Loucy (cell line): ENCODE results near the gene DRC1.

Source experiments
- H2AFZ ChIP-seq: fragments of 200-600 bp; sonication (generic); 2 replicates; pipeline ENCODE4 v1.6.0; 2016; ENCODE audit warnings: antibody characterized with exemption, mild to moderate bottlenecking, low read length, moderate library complexity
- H3F3A ChIP-seq: fragments of 200-600 bp; 2 replicates; pipeline ENCODE4 v1.6.0; 2016; ENCODE audit warnings: antibody characterized with exemption, low read depth, mild to moderate bottlenecking
- H3K27me3 ChIP-seq: fragments of 200-600 bp; sonication (generic); 2 replicates; pipeline ENCODE4 v1.6.1; 2014; ENCODE audit warnings: low read length, mild to moderate bottlenecking; ENCODE audit not compliant: insufficient read depth, poor library complexity, severe bottlenecking
- H3K36me3 ChIP-seq: fragments of 200-600 bp; sonication (generic); 2 replicates; pipeline ENCODE4 v1.6.1; 2016; ENCODE audit warnings: low read length; ENCODE audit not compliant: insufficient read depth
- H3K4me1 ChIP-seq: fragments of 200-600 bp; sonication (generic); 2 replicates; pipeline ENCODE4 v1.5.1; 2014; ENCODE audit warnings: low read length, mild to moderate bottlenecking; ENCODE audit not compliant: insufficient read depth, poor library complexity, severe bottlenecking
- H3K4me2 ChIP-seq: fragments of 200-600 bp; sonication (generic); 2 replicates; pipeline ENCODE4 v1.6.0; 2014; ENCODE audit warnings: antibody characterized with exemption, low read length, low read depth, mild to moderate bottlenecking; ENCODE audit not compliant: poor library complexity, severe bottlenecking
- H3K4me3 ChIP-seq: fragments of 200-600 bp; sonication (generic); 2 replicates; pipeline ENCODE4 v1.5.1; 2014; ENCODE audit warnings: low read length, mild to moderate bottlenecking, mixed read lengths; ENCODE audit not compliant: poor library complexity, severe bottlenecking
- H3K79me2 ChIP-seq: fragments of 200-600 bp; sonication (generic); 2 replicates; pipeline ENCODE4 v1.6.1; 2014; ENCODE audit warnings: low read length; ENCODE audit not compliant: insufficient read depth
- H3K9ac ChIP-seq: fragments of 200-600 bp; sonication (generic); 2 replicates; pipeline ENCODE4 v1.6.0; 2014; ENCODE audit warnings: mild to moderate bottlenecking, low read depth, low read length, moderate library complexity; ENCODE audit not compliant: poor library complexity, severe bottlenecking
- H3K9me2 ChIP-seq: fragments of 200-600 bp; sonication (generic); replicated peaks from 2 replicates; pipeline ENCODE4 v1.6.1; 2016; ENCODE audit warnings: low read depth, low read length, mixed read lengths
- H3K9me3 ChIP-seq: fragments of 200-600 bp; sonication (generic); 2 replicates; pipeline ENCODE4 v1.6.1; 2014; ENCODE audit warnings: mild to moderate bottlenecking, antibody characterized with exemption, low read length, low read depth; ENCODE audit not compliant: insufficient read depth
- H4K20me1 ChIP-seq: fragments of 200-600 bp; sonication (generic); 2 replicates; pipeline ENCODE4 v1.6.0; 2014; ENCODE audit warnings: antibody characterized with exemption, low read length, mild to moderate bottlenecking; ENCODE audit not compliant: insufficient read depth, poor library complexity, severe bottlenecking
- EZH2phosphoT487 ChIP-seq: fragments of 200-600 bp; IDR thresholded peaks from 2 replicates; pipeline ENCODE4 v1.6.1; 2018; ENCODE audit warnings: antibody characterized with exemption, mild to moderate bottlenecking, moderate library complexity, borderline replicate concordance
- TF ChIP-seq, protein P1 (sequence below): fragments of 200-600 bp; sonication (generic); conservative IDR thresholded peaks from 2 replicates; pipeline ENCODE4 v1.5.1; 2014; ENCODE audit warnings: mild to moderate bottlenecking, antibody characterized with exemption, low read length

Gene DRC1

DNA sequence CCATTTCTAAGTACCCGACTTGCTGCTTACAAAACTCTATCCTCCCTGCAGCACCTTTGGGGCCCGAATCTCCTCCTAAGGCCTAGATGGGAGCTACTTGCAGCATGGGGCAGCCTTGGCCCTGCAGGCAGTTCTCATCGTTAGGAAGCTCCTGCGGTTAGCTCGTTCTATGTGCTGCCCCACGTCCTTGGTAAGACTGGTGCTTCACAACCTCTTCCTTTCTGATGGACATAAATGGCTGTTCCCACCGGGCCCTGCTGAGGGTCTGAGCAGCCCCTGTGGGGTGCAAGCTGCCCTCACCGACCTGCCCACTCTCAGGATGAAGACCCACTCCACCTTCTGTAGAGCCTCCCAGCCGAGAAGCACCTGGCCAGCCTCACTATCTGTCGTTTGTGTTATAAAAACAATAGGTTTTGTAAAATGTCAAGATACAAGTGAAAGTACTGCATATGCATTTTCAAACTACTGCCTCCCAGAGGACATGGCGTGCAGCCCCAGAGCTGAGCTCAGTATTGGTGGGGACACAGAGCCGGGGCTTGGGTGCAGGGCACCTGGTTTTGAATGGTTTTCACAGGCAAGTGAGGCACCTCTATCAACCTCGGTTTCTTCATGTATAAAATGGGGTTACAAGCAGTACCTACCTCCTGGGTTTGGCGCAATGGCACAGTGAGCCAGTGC lies 56.8 kb downstream of the DRC1 start:
- Histone ChIP-seq H4K20me1 (no peaks in the 10 kb centered on the region), H3K4me3 (no peak overlapping the region), H3K9ac (no peak overlapping the region), H3K79me2 (no peaks in the 10 kb centered on the region), H3K9me3 (no peaks in the 10 kb centered on the region), H3K9me2 (no peaks in the 10 kb centered on the region), H3F3A (no peaks in the 10 kb centered on the region), H3K36me3 (no peaks in the 10 kb centered on the region), H3K4me2 (no peak overlapping the region), H2AFZ (no peak overlapping the region), H3K4me1 (no peaks in the 10 kb centered on the region), H3K27me3 (no peaks in the 10 kb centered on the region)
- TF ChIP-seq, protein P1, sequence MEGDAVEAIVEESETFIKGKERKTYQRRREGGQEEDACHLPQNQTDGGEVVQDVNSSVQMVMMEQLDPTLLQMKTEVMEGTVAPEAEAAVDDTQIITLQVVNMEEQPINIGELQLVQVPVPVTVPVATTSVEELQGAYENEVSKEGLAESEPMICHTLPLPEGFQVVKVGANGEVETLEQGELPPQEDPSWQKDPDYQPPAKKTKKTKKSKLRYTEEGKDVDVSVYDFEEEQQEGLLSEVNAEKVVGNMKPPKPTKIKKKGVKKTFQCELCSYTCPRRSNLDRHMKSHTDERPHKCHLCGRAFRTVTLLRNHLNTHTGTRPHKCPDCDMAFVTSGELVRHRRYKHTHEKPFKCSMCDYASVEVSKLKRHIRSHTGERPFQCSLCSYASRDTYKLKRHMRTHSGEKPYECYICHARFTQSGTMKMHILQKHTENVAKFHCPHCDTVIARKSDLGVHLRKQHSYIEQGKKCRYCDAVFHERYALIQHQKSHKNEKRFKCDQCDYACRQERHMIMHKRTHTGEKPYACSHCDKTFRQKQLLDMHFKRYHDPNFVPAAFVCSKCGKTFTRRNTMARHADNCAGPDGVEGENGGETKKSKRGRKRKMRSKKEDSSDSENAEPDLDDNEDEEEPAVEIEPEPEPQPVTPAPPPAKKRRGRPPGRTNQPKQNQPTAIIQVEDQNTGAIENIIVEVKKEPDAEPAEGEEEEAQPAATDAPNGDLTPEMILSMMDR: peak; percentile 24; the same call in 1 of the 2 replicates
- no peak for TF ChIP-seq EZH2phosphoT487

DNA sequence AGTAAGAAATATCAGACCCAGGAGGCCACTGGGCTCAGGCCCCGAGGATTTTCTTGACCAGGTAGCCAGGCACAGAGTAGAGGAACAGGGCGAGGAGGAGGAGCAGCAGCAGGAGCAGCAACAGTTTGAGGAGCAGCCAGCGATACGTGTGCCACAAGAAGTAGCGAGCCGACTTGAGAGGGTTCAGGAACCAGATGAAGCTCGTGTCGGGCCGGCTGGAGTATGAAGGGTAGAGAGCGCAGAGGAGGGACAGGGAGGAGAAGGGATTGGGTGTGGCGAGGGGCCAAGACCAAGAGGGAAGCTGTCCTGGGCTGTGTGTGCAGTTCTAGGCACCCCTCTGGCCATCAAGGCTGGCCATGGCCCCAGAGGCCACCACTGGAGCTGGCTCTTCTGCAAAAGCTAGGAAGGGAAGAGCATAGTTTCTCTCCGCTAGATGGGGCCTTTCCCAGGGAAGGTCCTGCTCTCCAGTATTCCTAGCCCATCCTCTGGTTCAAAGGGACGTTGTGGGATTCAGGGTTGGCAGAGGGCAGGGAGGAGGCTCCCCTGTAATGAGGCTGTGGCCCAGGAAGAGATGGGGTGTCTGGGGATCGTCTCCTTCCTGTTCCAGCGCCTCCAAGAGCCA lies 58.4 kb downstream of the DRC1 start:
- H3K9ac ChIP-seq: no peak overlapping the region
- no peaks in the 10 kb centered on the region for H3K36me3 ChIP-seq
- no peak overlapping the region for H3K4me3 ChIP-seq
- H3K9me3 ChIP-seq: no peaks in the 10 kb centered on the region
- H3K9me2 ChIP-seq: no peaks in the 10 kb centered on the region
- H3K4me2 ChIP-seq: no peak overlapping the region
- no peaks in the 10 kb centered on the region for H3K4me1 ChIP-seq
- no peak overlapping the region for H2AFZ ChIP-seq
- no peaks in the 10 kb centered on the region for H3K27me3 ChIP-seq
- TF ChIP-seq, protein P1: no peak
- TF ChIP-seq EZH2phosphoT487: no peak
- no peaks in the 10 kb centered on the region for H3K79me2 ChIP-seq
- H3F3A ChIP-seq: no peaks in the 10 kb centered on the region
- H4K20me1 ChIP-seq: no peaks in the 10 kb centered on the region

GRCh38 chr2:26460613-26461031 lies 58.9 kb downstream of the DRC1 start:
- no peak overlapping the region for H3K9ac ChIP-seq

More at GRCh38 chr2:26460613-26461031, 58.9 kb downstream of the DRC1 start:
- Histone ChIP-seq H3K4me1 (no peaks in the 10 kb centered on the region), H3K9me3 (no peaks in the 10 kb centered on the region), H3K79me2 (no peaks in the 10 kb centered on the region), H3K36me3 (no peaks in the 10 kb centered on the region), H4K20me1 (no peaks in the 10 kb centered on the region), H3F3A (no peaks in the 10 kb centered on the region), H3K4me3 (no peak overlapping the region), H3K4me2 (no peak overlapping the region), H3K27me3 (no peaks in the 10 kb centered on the region), H2AFZ (no peak overlapping the region), H3K9me2 (no peaks in the 10 kb centered on the region)
- TF ChIP-seq, protein P1: no peak
- TF ChIP-seq EZH2phosphoT487: no peak
